ENCODE data around the gene CREB3L1.
"Not testable (repeated sequence)": the region's sequence is repeated elsewhere in the genome, so short reads cannot be mapped to it uniquely, and the experiment has no call there.

CREB3L1 gene

DNA sequence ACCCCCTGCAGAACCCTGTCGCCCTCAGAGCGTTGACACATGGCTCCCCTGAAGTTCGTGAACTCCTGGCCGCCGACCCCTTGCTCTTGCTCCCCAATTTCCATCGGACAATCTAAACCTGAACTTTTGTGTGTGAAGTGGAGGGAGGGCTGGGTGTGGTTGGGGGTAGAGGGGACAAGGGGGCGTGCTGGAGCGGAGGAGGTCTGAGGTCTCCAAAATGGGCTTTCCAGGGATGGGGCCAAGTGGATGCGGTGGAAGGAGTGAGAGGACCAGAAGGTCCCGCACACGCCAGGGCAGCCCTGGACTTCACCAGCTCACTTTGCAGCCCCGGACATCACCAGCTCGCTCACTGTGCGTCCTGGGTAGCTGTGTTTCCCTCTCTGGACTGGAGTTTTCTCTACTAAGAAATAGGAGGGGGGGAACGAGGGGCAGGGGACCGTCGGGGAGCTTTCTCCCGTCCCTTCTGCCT, 18.6 kb downstream of the CREB3L1 start:
- DNase-seq (ENCODE audit: low read depth) = no peak

DNA sequence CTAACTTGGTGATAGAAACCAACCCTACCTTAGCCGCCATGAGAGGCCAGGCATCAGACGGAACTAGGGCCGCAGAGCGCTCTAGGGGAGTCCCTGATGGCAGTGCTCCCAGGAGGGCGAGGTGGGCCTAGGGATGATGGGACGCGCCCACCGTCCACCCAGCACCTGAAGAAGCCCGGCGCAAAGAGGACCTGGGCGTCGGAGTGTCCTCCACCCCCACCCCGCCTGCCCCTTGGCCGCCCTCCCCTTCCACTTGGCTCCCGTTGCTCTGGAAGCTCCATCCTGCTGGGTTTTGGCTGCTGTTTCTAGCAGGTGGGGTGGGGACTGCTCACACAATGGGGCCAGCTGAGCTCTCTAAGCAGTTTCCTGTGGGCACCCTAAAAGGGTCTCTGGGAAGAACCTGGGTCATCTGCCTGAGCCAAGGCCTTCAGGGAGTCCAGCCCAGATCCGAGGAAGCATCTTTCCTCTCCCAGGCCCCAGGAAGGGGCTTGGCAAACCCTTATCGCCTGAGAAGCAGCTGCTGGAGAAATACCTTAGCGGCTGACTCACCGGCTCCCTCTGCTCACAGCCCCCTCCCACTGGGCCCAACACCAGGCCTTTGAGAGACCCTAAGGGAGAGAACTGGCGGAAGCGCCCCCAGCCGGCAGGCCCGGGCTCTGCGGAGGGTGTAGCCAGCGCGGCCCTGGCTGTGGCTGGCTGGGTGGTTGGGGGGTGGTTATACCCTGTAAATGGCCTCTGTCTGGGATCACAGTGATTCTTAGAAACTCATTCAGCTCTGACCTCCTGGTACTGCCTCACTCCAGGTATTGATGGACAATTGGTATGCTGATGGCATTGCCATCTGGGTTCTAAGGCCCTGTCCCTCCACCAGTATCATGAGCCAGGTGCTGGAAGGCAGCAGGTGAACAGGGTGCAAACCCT, 19.3 kb downstream of the CREB3L1 start:
- DNase-seq (ENCODE audit: low read depth) = no peak

DNA sequence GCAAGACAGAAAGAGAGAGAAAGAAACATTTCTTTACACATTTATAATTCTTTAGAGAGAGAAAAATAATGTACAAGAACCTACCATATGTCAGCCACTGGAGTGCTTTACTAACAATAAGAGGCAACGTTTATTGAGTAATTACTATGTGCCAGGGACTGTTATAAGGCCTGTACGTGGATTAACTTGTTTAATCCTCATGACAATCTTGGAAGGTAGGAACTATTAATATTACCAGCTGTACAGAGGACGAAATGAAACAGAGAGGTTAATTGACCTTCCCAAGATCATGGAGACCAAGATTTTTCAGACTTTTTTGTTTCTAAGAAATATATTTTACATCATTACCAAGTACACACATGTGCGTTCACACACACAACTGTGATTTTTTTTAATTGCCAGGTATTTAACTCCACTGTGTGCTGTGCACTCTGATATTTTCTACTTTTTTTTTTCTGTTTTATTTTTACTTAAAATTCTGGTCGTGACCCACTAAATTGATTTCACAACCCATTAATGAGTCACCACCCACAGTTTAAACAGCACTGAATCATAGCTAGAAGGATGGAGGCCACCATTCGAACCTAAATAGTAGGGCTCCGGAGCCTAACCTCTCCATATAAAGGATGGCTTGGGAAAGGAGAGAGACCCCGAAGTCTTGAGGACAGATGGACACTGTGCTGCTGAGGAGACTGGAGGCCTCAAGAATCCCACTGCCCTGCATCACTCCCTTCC, 21.4 kb downstream of the CREB3L1 start:
- DNase-seq (ENCODE audit: low read depth) = no peak

DNA sequence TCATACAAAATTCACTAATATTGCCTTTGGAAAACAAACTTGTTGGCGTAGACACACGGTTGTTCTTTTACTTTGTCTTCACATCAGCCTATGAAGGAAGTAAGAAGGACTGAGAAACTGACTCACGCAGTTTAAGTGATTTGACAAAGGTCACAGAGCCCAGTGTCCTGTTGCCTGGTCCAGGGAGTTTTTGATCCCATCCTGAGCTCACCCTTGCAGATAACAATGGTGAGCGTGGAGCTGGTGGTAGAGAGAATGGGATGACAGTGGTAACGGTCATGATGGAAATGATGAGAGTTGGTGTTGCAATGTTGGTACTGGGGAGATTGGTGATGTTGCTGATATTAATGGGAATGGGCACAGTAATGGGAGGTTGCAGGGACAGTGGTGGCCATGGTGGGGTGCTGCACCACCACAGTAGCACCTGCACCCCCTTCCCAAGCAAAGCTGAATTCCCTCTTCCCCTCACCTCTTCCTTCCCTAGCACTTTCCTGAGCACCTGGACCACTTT, 22.0 kb downstream of the CREB3L1 start:
- no peak for DNase-seq (ENCODE audit: low read depth)

DNA sequence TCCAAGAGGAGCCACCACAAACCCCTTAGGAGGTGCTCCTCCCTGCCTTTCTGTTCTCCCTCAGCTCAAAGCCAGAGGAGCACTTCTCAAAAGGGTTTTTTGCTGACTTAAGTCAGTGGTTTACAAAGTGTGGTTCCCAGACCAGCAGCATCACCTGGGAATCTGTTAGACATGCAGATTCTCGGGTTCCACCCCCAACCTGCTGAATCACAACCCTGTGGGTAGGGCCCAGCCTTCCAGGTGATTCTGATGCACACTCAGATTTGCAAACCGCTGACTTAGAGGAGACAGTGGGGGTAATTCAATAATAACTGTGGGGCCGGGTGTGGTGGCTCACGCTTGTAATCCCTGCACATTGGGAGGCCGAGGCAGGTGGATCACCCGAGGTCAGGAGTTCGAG, 22.8 kb downstream of the CREB3L1 start:
- DNase-seq (ENCODE audit: low read depth) = no peak

DNA sequence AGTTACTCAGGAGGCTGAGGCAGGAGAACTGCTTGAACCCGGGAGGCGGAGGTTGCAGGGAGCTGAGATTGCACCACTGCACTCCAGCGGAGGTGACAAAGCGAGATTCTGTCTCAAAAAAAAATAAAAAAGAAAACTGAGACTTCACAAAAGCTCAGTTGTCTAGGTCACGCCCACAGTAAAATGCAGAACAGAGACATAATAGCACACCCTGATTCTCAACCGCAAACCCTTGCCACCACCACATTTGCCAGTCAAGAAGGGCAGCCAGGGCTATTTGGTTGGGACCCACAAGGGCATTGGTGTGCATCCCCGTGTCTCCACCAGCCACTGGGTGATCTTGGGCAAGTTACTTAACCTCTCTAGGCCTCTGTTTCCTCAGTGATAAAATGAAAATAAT, 25.4 kb downstream of the CREB3L1 start:
- DNase-seq (ENCODE audit: low read depth) = no peak

DNA sequence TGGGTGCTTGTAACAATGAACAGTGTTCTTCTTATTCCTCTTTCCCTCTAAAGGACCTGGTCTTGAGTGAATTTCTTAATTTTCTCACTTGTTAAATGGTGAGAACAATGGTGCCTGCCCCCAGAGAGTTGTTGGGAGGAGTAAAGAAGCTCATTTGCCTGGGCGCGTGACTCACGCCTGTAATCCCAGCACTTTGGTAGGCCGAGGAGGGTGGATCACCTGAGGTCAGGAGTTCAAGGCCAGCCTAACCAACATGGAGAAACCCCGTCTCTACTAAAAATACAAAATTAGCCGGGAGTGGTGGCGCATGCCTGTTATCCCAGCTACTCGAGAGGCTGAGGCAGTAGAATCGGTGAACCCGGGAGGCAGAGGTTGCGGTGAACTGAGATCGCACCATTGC, 26.6 kb downstream of the CREB3L1 start:
- not testable (repeated sequence) for DNase-seq (ENCODE audit: low read depth)

DNA sequence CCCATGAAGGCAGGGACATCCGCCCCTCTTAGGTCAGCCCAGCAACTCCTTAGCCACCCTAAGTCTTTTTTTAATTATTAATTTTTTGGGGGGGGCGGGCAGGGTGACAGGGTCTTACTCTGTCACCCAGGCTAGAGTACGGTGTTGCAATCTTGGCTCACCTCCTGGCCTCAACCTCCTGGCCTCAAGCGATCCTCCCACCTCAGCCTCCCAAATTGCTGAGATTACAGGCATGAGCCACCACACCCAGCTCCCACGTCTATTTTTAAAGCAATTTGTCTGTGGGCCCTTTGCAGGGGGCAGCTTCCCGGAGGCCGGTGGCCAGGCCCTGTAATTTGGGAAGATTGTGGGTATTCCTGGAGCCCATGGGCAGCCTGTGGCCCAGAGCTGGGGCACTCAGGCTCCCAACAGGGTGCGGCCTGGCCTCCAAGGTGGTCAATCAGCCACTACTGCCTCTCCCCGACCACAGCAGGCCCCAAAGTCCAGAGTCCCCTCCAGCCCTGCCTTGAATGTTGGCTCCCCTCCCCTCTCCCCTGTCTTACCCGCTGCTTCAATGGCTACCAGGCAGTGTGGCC, 27.2 kb downstream of the CREB3L1 start:
- no peak for DNase-seq (ENCODE audit: low read depth)

DNA sequence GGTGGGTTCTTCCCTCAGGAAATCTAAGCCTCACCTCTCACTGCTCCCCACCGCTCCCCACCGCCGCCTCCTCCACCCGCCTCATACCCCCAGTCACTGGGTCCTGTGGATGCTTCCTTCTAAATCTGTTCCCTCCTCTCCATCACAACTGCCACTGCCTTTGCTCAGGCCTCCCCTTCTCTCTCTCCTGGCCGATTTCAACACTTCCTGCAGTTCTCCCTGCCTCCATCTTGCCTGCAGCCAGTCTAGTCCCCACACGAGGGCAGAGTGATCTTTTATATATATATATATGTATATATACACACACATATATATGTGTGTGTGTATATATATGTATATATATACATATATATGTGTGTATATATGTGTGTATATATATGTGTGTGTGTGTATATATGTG, 27.8 kb downstream of the CREB3L1 start:
- no peak for DNase-seq (ENCODE audit: low read depth)

DNA sequence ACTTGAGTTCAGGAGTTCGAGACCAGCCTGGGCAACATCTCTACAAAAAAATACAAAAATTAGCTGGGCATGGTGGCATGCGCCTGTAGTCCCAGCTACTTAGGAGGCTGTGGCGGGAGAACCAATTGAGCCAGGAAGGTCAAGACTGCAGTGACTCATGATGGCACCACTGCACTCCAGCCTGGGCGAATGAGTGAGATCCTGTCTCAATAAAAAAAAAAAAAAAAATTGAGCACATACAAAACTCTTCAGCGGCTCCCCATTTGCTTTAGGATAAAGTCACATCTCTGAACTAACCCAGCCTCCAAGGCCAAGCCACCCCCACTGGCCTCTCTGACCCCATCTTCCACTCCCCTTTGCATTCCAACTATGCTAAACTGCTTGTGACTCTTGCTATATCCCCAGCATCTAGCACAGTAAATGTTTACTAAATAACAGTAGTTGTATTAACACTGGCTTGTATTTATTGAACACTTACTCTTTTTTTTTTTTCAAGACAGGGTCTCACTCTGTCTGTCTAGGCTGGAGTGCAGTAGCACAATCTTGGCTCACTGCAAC, 28.9 kb downstream of the CREB3L1 start:
- no peak for DNase-seq (ENCODE audit: low read depth)

DNA sequence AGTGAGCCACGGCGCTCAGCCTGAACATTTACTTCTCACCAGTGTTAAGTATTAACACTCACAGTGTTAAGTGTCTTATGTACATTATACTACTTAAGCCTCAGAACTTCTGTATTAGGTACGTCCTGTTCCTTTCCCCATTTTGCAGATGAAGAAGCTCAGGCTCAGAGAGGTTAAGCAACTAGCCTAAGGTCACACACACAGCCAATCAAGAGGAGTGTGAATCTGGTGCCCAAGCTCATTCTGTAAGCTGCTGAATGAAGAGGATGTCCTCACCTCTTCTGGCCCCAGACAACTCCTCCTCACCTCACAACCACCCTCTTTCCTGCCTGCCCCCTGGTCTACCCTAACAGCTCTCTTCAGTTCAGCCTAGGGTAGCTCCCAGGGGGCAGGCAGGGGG, 29.9 kb downstream of the CREB3L1 start:
- no peak for DNase-seq (ENCODE audit: low read depth)

DNA sequence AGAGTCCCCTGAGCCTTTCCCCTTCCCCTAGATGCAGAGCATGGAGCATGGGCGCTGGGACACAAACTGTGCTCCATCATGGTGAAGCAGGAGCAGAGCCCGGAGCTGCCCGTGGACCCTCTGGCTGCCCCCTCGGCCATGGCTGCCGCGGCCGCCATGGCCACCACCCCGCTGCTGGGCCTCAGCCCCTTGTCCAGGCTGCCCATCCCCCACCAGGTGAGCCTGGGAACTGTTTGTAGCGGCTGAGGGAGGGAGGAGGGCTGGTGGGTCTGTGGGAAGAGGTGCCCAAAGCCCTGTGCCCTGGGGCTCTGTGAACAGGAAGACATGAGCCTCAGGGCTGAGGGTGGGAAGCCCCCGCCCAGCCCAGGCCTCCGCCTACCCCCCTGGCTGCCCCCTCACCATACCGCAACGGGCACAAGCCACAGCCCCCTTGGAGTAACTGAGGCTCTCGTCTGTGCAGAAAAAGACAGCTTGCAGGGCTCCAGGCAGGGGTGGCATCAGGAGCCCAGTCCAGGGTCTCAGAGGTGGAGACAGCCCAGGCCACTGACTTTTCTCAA, 30.4 kb downstream of the CREB3L1 start:
- no peak for DNase-seq (ENCODE audit: low read depth)

DNA sequence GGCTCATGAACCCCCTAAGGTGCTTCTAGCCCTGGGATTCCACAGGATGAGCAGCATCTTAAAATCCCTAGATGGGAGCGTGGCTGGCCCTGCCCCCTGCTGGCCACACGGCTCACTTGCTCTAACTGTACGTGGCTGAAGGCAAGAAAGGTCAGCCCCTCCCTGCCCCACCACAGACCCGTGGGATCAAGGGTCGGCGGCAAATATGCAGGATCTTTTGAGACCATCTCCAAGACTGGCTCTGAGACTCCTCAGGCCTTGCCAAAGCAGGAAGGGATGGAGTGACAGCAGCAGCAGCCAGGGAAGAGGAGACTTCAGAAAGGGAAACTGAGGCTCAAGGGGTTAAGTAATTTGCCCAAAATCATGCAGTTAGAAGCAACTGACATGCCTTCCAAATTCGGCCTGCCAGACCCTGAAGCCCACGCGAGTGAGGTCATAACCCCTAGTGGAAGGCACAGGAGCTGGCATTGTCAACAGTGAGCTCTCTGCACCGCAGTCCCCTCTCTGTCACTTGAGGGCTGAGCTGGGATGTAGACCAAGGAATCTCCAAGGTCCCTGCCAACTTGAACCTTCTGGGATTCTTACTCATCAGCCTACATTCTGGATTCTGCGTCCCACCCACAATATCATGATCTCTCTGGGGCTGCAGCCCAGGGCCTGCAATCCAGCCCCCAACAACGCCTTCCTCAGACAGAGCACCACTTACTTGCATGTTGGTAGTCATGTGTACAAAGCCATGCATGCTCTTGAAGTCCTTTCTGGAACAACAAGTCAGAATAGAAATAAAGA, 31.4 kb downstream of the CREB3L1 start:
- no peak for DNase-seq (ENCODE audit: low read depth)

DNA sequence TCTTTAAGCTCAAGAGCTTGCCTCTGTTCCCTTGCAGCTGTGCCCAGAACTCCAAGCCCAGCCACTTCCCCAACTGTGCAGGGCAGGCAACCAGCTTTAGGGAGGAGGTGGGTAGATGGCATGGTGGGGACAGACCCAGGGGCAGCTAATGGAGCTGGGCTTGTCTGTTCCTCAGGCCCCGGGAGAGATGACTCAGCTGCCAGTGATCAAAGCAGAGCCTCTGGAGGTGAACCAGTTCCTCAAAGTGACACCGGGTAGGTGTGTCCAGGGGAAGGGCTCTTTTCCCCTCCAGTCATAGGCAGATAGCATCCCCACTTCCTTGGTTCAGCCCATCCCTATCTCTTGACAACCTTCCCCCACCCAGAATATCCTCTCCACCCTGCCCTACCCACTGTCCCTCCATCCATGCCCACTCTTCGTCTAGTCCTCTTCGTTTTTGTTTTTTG, 32.4 kb downstream of the CREB3L1 start:
- DNase-seq (ENCODE audit: low read depth) = no peak

DNA sequence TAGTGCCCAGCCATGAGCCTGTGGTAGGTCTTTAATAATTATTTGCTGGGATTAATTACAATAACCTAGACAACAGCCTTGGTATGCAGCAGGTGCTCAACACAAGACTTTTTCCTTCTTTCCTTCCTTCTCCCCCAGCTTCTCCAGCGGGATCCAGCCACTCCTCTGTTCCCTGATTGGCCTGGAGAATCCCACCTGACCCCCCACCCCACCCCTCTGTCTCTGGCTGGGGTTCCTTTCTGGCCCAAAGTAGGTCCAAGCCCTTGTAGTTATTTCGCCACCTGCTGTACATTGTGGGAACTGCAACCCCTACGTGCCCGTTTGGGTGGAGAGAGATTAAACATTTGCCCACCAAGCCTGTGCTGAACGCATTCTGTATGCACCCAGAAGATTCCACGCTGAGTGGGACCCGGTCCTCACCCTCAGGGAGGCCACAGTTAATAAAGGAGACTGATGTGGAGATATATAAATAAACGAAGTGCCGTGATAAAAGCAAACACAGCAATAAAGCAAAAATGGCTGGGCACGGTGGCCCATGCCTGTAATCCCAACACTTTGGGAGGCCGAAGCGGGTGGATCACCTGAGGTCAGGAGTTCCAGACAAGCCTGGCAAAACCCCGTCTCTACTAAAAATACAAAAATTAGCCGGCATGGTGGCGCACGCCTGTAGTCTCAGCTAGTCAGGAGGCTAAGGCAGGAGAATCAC, 37.7 kb downstream of the CREB3L1 start:
- DNase-seq (ENCODE audit: low read depth) = peak; percentile 61

DNA sequence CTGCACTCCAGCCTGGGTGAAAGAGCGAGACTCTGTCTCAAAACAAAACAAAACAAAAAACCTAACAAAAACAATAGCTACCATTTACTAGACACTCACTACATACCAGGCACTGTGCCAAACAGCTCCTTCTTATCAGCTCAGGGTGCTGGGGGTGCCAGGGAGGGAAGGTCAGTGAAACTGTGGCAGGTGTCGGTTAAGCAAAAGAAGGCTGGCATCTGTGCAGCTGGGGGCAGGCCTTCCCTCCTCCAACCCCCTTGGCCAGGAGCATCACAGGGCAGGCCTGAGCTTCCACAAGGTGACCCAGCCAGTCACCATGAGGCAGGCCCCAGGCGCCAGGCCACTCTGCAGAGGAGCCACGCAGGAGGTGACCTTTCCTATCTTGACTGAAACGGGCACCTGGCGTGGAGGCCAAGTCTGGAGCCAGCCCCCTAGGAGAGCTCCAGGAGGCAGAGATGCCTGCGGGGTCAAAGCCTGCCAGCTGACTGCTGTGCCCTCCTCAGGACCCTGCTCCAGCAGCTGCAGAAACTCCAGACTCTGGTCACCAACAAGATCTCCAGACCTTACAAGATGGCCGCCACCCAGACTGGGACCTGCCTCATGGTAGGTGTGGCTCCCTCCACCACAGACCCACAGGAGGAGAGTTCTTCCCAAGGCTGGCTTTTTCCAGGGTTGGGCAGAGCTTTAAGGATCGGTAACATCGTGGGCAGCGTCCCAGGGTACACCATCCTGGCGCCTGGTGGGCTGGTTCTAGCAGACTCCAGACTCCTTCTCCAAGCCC, 38.5 kb downstream of the CREB3L1 start:
- DNase-seq (ENCODE audit: low read depth) = no peak

DNA sequence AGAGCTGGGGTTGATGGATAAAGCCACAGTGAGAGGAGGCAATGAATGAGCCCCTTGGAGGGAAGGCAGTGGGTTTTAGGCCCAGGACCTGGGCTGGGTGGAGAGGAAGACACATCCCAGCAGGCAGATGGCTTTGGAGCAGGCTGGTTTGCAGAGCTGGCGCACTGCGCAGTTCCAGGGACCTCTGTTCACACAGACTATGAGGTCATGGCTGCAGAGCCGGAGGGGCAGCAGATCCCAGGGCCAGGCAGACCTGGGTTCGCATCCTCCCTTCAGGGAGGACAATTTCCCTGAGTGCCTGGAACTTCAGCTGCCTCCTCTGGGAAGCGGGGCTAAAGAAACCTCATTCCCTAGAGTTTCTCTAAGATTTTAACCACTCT, 41.6 kb downstream of the CREB3L1 start:
- no peak for DNase-seq (ENCODE audit: low read depth)

DNA sequence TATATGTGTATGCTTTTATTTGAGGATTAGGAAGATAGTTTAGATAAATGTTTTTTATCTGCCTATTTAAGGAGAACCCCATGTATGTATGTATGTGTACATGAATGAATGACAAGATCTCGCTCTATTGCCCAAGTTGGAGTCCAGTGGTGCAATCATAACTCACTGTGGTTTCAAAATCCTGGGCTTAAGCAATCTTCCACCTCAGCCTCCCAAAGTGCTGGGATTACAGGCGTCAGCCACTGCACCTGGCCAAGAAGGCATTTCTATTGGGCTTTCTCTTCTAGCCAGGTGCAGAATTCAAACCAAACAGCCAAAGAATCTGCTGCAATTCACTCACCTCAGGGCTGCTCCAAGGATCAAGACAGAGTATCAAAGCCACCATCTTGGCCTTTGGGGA, 44.3 kb downstream of the CREB3L1 start:
- DNase-seq (ENCODE audit: low read depth) = no peak

DNA sequence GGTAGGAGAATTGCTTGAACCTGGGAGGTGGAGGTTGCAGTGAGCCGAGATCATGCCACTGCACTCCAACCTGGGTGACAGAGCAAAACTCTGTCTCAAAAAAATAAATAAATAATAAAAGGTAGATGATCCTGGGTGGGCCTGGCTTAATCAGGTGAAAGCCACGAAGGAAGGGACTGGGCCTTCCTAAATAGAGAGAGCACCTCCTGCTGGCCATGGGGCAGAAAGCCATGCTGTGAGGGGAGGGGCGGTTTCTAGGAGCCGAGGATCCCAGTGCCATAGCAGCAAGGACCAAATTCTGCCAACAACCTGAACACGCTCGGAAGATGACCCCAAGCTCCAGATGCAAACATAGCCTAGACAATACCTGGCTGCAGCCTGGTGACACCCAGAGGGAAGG, 45.3 kb downstream of the CREB3L1 start:
- no peak for DNase-seq (ENCODE audit: low read depth)
